ENCODE measurements around the gene FXR2. TPM values are rescaled to one million over a fixed set of nuclear protein-coding genes. Genes with fewer than 3 reads are reported as not detected.
"Not testable (repeated sequence)": the region's sequence is repeated elsewhere in the genome, so short reads cannot be mapped to it uniquely, and the experiment has no call there.

Gene FXR2
- polyA plus RNA-seq, 2 donors: 14.7 to 19.0 TPM

DNA sequence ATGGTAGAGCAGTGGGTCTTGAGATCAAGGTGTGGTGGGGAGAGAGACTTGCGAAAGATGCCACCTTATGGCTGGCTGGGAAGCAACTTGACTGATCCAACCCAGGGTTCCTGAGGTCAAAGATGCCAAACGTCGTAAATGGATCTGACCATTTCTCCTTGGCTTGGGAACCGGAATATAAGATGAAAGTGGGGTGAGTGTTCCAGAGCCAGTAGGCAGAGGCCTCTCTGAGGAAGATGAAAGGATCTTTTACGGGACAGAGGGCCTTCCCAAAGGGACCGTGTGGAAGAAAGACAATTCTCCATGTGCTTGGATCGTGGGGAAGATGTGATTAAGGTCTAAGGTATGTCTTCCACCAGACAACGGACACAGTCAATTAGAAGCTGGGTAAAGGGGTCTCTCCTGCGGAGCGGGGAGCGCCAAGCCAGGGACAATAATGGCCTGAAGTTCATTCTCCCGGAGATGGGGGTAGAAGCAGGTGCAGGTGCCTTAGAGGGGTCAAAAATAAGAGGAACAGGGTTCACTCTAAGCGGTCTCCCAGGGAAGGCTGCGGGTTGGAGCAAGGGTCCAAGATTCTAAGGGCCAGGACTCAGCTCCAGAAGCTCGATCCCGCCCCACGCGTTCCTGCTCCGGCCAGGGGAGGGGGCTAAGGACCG is 800 bp downstream of the FXR2 start:
- no peaks in the 10 kb centered on the region for H3K27me3 ChIP-seq (ENCODE audit: control insufficient read depth in 1 of 2, insufficient read depth in 2 of 2, low read length in 2 of 2)
- 4 to 5% methylated on average over 19 to 20 of the region's 20 CpGs for WGBS, 2 donors
- H3K4me1 ChIP-seq (ENCODE audit: control insufficient read depth in 2 of 2, insufficient read depth in 2 of 2, low read length in 1 of 2): no peaks in the 10 kb centered on the region
- H3K36me3 ChIP-seq (ENCODE audit: control insufficient read depth in 2 of 2, insufficient read depth in 2 of 2, low read length in 1 of 2): peaks cover 0 to 2% of the 10 kb centered on the region in 2 donors
- H3K4me3 ChIP-seq (ENCODE audit: low read depth in 1 of 2, low read length in 2 of 2): peak overlapping the region; percentile 85 to 89
- H3K27ac ChIP-seq (ENCODE audit: low read depth in 2 of 2, low read length in 1 of 2): peak overlapping the region; percentile 98 to 99
- H3K9me3 ChIP-seq (ENCODE audit: control insufficient read depth in 2 of 2, insufficient read depth in 1 of 2, low read depth in 1 of 2, low read length in 1 of 2): no peaks in the 10 kb centered on the region

- Histone ChIP-seq H3K36me3 (ENCODE audit: control insufficient read depth in 2 of 2, insufficient read depth in 2 of 2, low read length in 1 of 2) (peaks cover 0 to 2% of the 10 kb centered on the region in 2 donors), H3K27me3 (ENCODE audit: control insufficient read depth in 1 of 2, insufficient read depth in 2 of 2, low read length in 2 of 2) (no peaks in the 10 kb centered on the region), H3K9me3 (ENCODE audit: control insufficient read depth in 2 of 2, insufficient read depth in 1 of 2, low read depth in 1 of 2, low read length in 1 of 2) (no peaks in the 10 kb centered on the region), H3K4me3 (ENCODE audit: low read depth in 1 of 2, low read length in 2 of 2) (no peak overlapping the region), H3K4me1 (ENCODE audit: control insufficient read depth in 2 of 2, insufficient read depth in 2 of 2, low read length in 1 of 2) (no peaks in the 10 kb centered on the region), H3K27ac (ENCODE audit: low read depth in 2 of 2, low read length in 1 of 2) (no peak overlapping the region)
- 96 to 97% methylated on average over 1 of the region's 1 CpG for WGBS, 2 donors
Measured at GRCh38 chr17:7612294-7612640, 2.4 kb downstream of the FXR2 start.

GRCh38 chr17:7611635-7612293 is 2.9 kb downstream of the FXR2 start:
- H3K4me1 ChIP-seq (ENCODE audit: control insufficient read depth in 2 of 2, insufficient read depth in 2 of 2, low read length in 1 of 2): no peaks in the 10 kb centered on the region
- no peak overlapping the region for H3K4me3 ChIP-seq (ENCODE audit: low read depth in 1 of 2, low read length in 2 of 2)
- H3K36me3 ChIP-seq (ENCODE audit: control insufficient read depth in 2 of 2, insufficient read depth in 2 of 2, low read length in 1 of 2): peaks cover 0 to 2% of the 10 kb centered on the region in 2 donors
- H3K27ac ChIP-seq (ENCODE audit: low read depth in 2 of 2, low read length in 1 of 2): no peak overlapping the region
- H3K27me3 ChIP-seq (ENCODE audit: control insufficient read depth in 1 of 2, insufficient read depth in 2 of 2, low read length in 2 of 2): no peaks in the 10 kb centered on the region
- H3K9me3 ChIP-seq (ENCODE audit: control insufficient read depth in 2 of 2, insufficient read depth in 1 of 2, low read depth in 1 of 2, low read length in 1 of 2): no peaks in the 10 kb centered on the region
- 57 to 62% methylated on average over 3 of the region's 3 CpGs for WGBS, 2 donors

DNA sequence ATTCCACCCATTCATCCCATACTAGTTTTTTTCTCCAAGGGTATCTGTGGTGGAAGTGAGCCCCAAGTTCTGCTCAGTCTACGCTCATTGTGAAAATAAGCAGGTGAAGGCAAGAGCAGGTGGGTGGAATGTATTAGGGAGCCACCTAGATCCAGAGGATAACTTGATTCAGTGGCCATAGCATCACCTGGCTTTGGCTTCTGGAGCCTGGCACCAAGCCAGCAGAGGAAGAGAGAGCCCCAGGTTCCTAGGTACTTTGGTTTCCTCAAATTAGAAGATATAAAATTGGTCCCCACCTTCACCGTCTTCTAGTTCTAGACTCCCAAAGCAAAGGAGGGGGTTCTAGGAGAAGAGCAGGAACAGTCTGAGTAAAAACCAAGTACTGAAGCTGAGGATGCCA is 4.1 kb downstream of the FXR2 start:
- Histone ChIP-seq H3K27ac (ENCODE audit: low read depth in 2 of 2, low read length in 1 of 2) (no peak overlapping the region), H3K36me3 (ENCODE audit: control insufficient read depth in 2 of 2, insufficient read depth in 2 of 2, low read length in 1 of 2) (peaks cover 2 to 3% of the 10 kb centered on the region in 2 donors), H3K9me3 (ENCODE audit: control insufficient read depth in 2 of 2, insufficient read depth in 1 of 2, low read depth in 1 of 2, low read length in 1 of 2) (no peaks in the 10 kb centered on the region), H3K4me3 (ENCODE audit: low read depth in 1 of 2, low read length in 2 of 2) (no peak overlapping the region), H3K4me1 (ENCODE audit: control insufficient read depth in 2 of 2, insufficient read depth in 2 of 2, low read length in 1 of 2) (no peaks in the 10 kb centered on the region), H3K27me3 (ENCODE audit: control insufficient read depth in 1 of 2, insufficient read depth in 2 of 2, low read length in 2 of 2) (no peaks in the 10 kb centered on the region)
- WGBS, 2 donors: 97 to 100% methylated on average over 2 of the region's 2 CpGs

GRCh38 chr17:7606280-7606679 is 8.4 kb downstream of the FXR2 start:
- 94 to 97% methylated on average over 4 of the region's 4 CpGs for WGBS, 2 donors
- Histone ChIP-seq H3K4me3 (ENCODE audit: low read depth in 1 of 2, low read length in 2 of 2) (no peak overlapping the region), H3K9me3 (ENCODE audit: control insufficient read depth in 2 of 2, insufficient read depth in 1 of 2, low read depth in 1 of 2, low read length in 1 of 2) (no peaks in the 10 kb centered on the region), H3K27me3 (ENCODE audit: control insufficient read depth in 1 of 2, insufficient read depth in 2 of 2, low read length in 2 of 2) (no peaks in the 10 kb centered on the region), H3K36me3 (ENCODE audit: control insufficient read depth in 2 of 2, insufficient read depth in 2 of 2, low read length in 1 of 2) (peaks cover 8 to 19% of the 10 kb centered on the region in 2 donors), H3K27ac (ENCODE audit: low read depth in 2 of 2, low read length in 1 of 2) (no peak overlapping the region), H3K4me1 (ENCODE audit: control insufficient read depth in 2 of 2, insufficient read depth in 2 of 2, low read length in 1 of 2) (no peaks in the 10 kb centered on the region)

DNA sequence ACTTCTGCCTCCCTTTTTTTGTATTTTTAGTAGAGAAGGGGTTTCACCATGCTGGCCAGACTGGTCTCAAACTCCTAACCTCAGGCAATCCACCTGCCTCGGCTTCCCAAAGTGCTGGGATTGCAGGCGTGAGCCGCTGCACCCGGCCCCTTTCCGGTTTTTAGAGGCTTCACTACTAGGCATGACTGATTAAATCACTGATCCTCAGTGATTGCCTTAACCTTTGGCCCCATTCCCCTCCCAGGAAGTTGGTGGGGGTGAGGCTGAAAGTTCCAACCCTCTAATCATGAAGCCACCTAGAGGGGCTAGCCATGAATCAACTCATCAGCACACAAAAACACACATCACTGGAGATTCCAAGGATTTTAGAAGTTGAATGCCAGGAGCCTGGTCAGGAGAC is 17.1 kb downstream of the FXR2 start:
- H3K27ac ChIP-seq (ENCODE audit: low read depth in 2 of 2, low read length in 1 of 2); H3K27me3 ChIP-seq (ENCODE audit: control insufficient read depth in 1 of 2, insufficient read depth in 2 of 2, low read length in 2 of 2); H3K9me3 ChIP-seq (ENCODE audit: control insufficient read depth in 2 of 2, insufficient read depth in 1 of 2, low read depth in 1 of 2, low read length in 1 of 2); H3K4me3 ChIP-seq (ENCODE audit: low read depth in 1 of 2, low read length in 2 of 2); H3K4me1 ChIP-seq (ENCODE audit: control insufficient read depth in 2 of 2, insufficient read depth in 2 of 2, low read length in 1 of 2): not testable (repeated sequence)
- peaks cover 5 to 43% of the 10 kb centered on the region in 2 donors for H3K36me3 ChIP-seq (ENCODE audit: control insufficient read depth in 2 of 2, insufficient read depth in 2 of 2, low read length in 1 of 2)
- WGBS, 2 donors: 84 to 86% methylated on average over 5 of the region's 5 CpGs

- H3K4me1 ChIP-seq (ENCODE audit: control insufficient read depth in 2 of 2, insufficient read depth in 2 of 2, low read length in 1 of 2): no peaks in the 10 kb centered on the region
- H3K9me3 ChIP-seq (ENCODE audit: control insufficient read depth in 2 of 2, insufficient read depth in 1 of 2, low read depth in 1 of 2, low read length in 1 of 2): no peaks in the 10 kb centered on the region
- H3K36me3 ChIP-seq (ENCODE audit: control insufficient read depth in 2 of 2, insufficient read depth in 2 of 2, low read length in 1 of 2): peaks cover 12 to 33% of the 10 kb centered on the region in 2 donors
- 83 to 91% methylated on average over 12 of the region's 12 CpGs for WGBS, 2 donors
- no peak overlapping the region for H3K4me3 ChIP-seq (ENCODE audit: low read depth in 1 of 2, low read length in 2 of 2)
- H3K27ac ChIP-seq (ENCODE audit: low read depth in 2 of 2, low read length in 1 of 2): no peak overlapping the region
- no peaks in the 10 kb centered on the region for H3K27me3 ChIP-seq (ENCODE audit: control insufficient read depth in 1 of 2, insufficient read depth in 2 of 2, low read length in 2 of 2)
Measured at GRCh38 chr17:7593296-7593695, 21.4 kb downstream of the FXR2 start.

DNA sequence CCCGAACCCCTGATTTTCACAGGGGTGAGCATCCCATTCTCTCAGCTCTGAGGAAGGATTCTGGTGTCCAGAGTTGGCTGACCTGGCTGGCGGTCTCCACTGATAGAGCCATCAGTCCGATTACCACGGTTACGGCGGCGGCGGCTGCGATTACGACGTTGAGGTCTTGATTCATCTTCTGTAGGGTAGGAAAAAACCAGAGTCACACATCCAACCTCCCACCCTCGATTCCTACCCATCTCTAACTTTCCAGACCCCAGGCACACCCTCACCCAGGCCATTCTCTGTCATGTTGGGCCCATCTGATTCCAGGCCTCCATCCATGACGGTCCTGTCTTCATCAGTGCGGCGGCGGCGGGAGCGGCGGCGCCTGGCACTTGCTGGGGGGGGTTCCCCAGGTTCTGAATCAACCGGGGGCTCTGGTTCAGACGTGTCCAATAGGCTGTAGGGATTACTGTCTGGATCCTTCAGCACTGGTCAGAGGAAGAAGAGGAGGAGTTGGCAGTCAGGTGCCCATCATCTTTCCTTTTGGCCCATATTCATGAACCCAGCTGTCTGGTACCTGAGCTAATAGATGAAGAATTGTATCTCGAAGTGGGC is 22.2 kb downstream of the FXR2 start:
- no peaks in the 10 kb centered on the region for H3K27me3 ChIP-seq (ENCODE audit: control insufficient read depth in 1 of 2, insufficient read depth in 2 of 2, low read length in 2 of 2)
- 90 to 91% methylated on average over 23 of the region's 23 CpGs for WGBS, 2 donors
- H3K27ac ChIP-seq (ENCODE audit: low read depth in 2 of 2, low read length in 1 of 2): no peak overlapping the region
- H3K4me3 ChIP-seq (ENCODE audit: low read depth in 1 of 2, low read length in 2 of 2): no peak overlapping the region
- H3K9me3 ChIP-seq (ENCODE audit: control insufficient read depth in 2 of 2, insufficient read depth in 1 of 2, low read depth in 1 of 2, low read length in 1 of 2): no peaks in the 10 kb centered on the region
- H3K4me1 ChIP-seq (ENCODE audit: control insufficient read depth in 2 of 2, insufficient read depth in 2 of 2, low read length in 1 of 2): no peaks in the 10 kb centered on the region
- H3K36me3 ChIP-seq (ENCODE audit: control insufficient read depth in 2 of 2, insufficient read depth in 2 of 2, low read length in 1 of 2): peaks cover 12 to 33% of the 10 kb centered on the region in 2 donors

GRCh38 chr17:7591596-7591995 is 23.1 kb downstream of the FXR2 start:
- Histone ChIP-seq H3K4me1 (ENCODE audit: control insufficient read depth in 2 of 2, insufficient read depth in 2 of 2, low read length in 1 of 2) (peaks cover 0 to 2% of the 10 kb centered on the region in 2 donors), H3K36me3 (ENCODE audit: control insufficient read depth in 2 of 2, insufficient read depth in 2 of 2, low read length in 1 of 2) (peaks cover 12 to 33% of the 10 kb centered on the region in 2 donors), H3K27ac (ENCODE audit: low read depth in 2 of 2, low read length in 1 of 2) (peak overlapping the region; percentile 85 to 93), H3K27me3 (ENCODE audit: control insufficient read depth in 1 of 2, insufficient read depth in 2 of 2, low read length in 2 of 2) (no peaks in the 10 kb centered on the region), H3K9me3 (ENCODE audit: control insufficient read depth in 2 of 2, insufficient read depth in 1 of 2, low read depth in 1 of 2, low read length in 1 of 2) (no peaks in the 10 kb centered on the region), H3K4me3 (ENCODE audit: low read depth in 1 of 2, low read length in 2 of 2) (no peak overlapping the region)
- WGBS, 2 donors: 88 to 92% methylated on average over 5 of the region's 5 CpGs

Measured in esophagus (tissue), 2 donors.